Tibial nerve (tissue), 4 donors: ENCODE data around the gene SMARCA4. TPM values are rescaled to one million over a fixed set of nuclear protein-coding genes. Genes with fewer than 3 reads are reported as not detected.

Experiments
- DNase-seq, 2 donors: peaks; one replicate each; pipeline ENCODE4 v3.0.0-alpha.2; 2019; ENCODE audit warnings: low spot score in 2 of 2
- H3K27ac ChIP-seq, 4 donors: fragments of 200-600 bp; sonication (generic) in 3 of 4; one replicate each; pipeline ENCODE4 v1.5.1; 2017 to 2019; ENCODE audit warnings: mild to moderate bottlenecking in 1 of 4
- H3K27me3 ChIP-seq, 2 donors: fragments of 200-600 bp; sonication (generic) in 1 of 2; one replicate each; pipeline versions ENCODE4 v1.5.1 to v1.6.0; 2017 to 2019
- H3K36me3 ChIP-seq, 3 donors: fragments of 200-600 bp; sonication (generic); one replicate each; pipeline ENCODE4 v1.5.1; 2018 to 2019
- H3K4me1 ChIP-seq, 4 donors: fragments of 200-600 bp; sonication (generic) in 3 of 4; one replicate each; pipeline ENCODE4 v1.5.1; 2017 to 2019
- H3K4me3 ChIP-seq, 4 donors: fragments of 200-600 bp; sonication (generic) in 3 of 4; one replicate each; pipeline ENCODE4 v1.5.1; 2017 to 2019; ENCODE audit warnings: mild to moderate bottlenecking in 1 of 4, moderate library complexity in 1 of 4
- H3K9me3 ChIP-seq, 4 donors: fragments of 200-600 bp; sonication (generic) in 3 of 4; one replicate each; pipeline ENCODE4 v1.5.1; 2017 to 2019
- CTCF ChIP-seq, 5 experiments: fragments of 200-600 bp in 3 of 5; fragments of 450-650 bp in 2 of 5; sonication (generic) in 3 of 5; IDR thresholded peaks; one replicate each; pipeline ENCODE4 v1.5.1; 2016 to 2019; ENCODE audit warnings: antibody characterized with exemption in 5 of 5, mild to moderate bottlenecking in 3 of 5, moderate library complexity in 2 of 5
- EP300 ChIP-seq, 2 donors: sonication (generic); formaldehyde crosslinking; IDR thresholded peaks; one replicate each; pipeline ENCODE4 v1.6.1; 2017; ENCODE audit warnings: antibody characterized with exemption in 2 of 2, mild to moderate bottlenecking in 1 of 2
- POLR2A ChIP-seq, 2 donors: fragments of 450-650 bp; IDR thresholded peaks; one replicate each; pipeline ENCODE4 v1.6.1; 2017; ENCODE audit warnings: antibody characterized with exemption in 2 of 2, mild to moderate bottlenecking in 2 of 2, moderate library complexity in 2 of 2
- WGBS, 2 donors: methylation state at CpG; one replicate each; pipeline ENCODE4 v1.1.5; 2018; 5-methylcytosine and 5-hydroxymethylcytosine counted together
- total RNA-seq, 4 donors: library from RNA; depleted of rRNA; stranded (reverse); fragments of >200 nt; gene quantifications; one replicate each; pipeline ENCODE4 v1.1.0, GENCODE V29; 2016

SMARCA4 gene
- total RNA-seq, 4 donors from 2014 or later: 54.2 to 122 (median 73.9) TPM

- 82 to 83% methylated on average over 13 of the region's 13 CpGs for WGBS, 2 donors
- no peak overlapping the region for H3K4me3 ChIP-seq
- DNase-seq: no peak
- no peaks in the 10 kb centered on the region for H3K9me3 ChIP-seq
- H3K4me1 ChIP-seq: peaks cover 0 to 7% (median 0%) of the 10 kb centered on the region in 4 donors
- TF ChIP-seq POLR2A (IDR thresholded peaks at IDR 0.05) (no peak), EP300 (IDR thresholded peaks at IDR 0.05) (no peak), CTCF (IDR thresholded peaks at IDR 0.05) (no peak)
- H3K36me3 ChIP-seq: peaks cover 0 to 100% (median 28%) of the 10 kb centered on the region in 3 donors
- no peak overlapping the region for H3K27ac ChIP-seq
- no peaks in the 10 kb centered on the region for H3K27me3 ChIP-seq
Measured at GRCh38 chr19:11018763-11019162, 57.9 kb downstream of the SMARCA4 start.

GRCh38 chr19:11019262-11019661 lies 58.4 kb downstream of the SMARCA4 start:
- DNase-seq: no peak
- WGBS, 2 donors: 92 to 97% methylated on average over 17 of the region's 21 CpGs
- H3K4me3 ChIP-seq: no peak overlapping the region
- peaks cover 0 to 12% (median 0%) of the 10 kb centered on the region in 4 donors for H3K4me1 ChIP-seq
- no peak overlapping the region for H3K27ac ChIP-seq
- H3K9me3 ChIP-seq: no peaks in the 10 kb centered on the region
- no peaks in the 10 kb centered on the region for H3K27me3 ChIP-seq
- peaks cover 0 to 100% (median 31%) of the 10 kb centered on the region in 3 donors for H3K36me3 ChIP-seq
- TF ChIP-seq CTCF (IDR thresholded peaks at IDR 0.05) (no peak), EP300 (IDR thresholded peaks at IDR 0.05) (no peak), POLR2A (IDR thresholded peaks at IDR 0.05) (no peak)

- Histone ChIP-seq H3K27me3 (no peaks in the 10 kb centered on the region), H3K4me3 (no peak overlapping the region), H3K27ac (no peak overlapping the region), H3K36me3 (peaks cover 0 to 100% (median 31%) of the 10 kb centered on the region in 3 donors), H3K9me3 (no peaks in the 10 kb centered on the region), H3K4me1 (peaks cover 0 to 17% (median 0%) of the 10 kb centered on the region in 4 donors)
- TF ChIP-seq POLR2A (IDR thresholded peaks at IDR 0.05) (no peak), EP300 (IDR thresholded peaks at IDR 0.05) (no peak), CTCF (IDR thresholded peaks at IDR 0.05) (no peak)
- 84 to 89% methylated on average over 8 of the region's 8 CpGs for WGBS, 2 donors
- no peak for DNase-seq
Measured at GRCh38 chr19:11019824-11020223, 59.0 kb downstream of the SMARCA4 start.

- peaks cover 0 to 100% (median 31%) of the 10 kb centered on the region in 3 donors for H3K36me3 ChIP-seq
- no peak overlapping the region for H3K27ac ChIP-seq
Measured at GRCh38 chr19:11020423-11020822, 59.6 kb downstream of the SMARCA4 start.

More at GRCh38 chr19:11020423-11020822, 59.6 kb downstream of the SMARCA4 start:
- no peak for DNase-seq
- H3K9me3 ChIP-seq: no peaks in the 10 kb centered on the region
- H3K4me1 ChIP-seq: peaks cover 0 to 23% (median 0%) of the 10 kb centered on the region in 4 donors
- H3K27me3 ChIP-seq: no peaks in the 10 kb centered on the region
- TF ChIP-seq EP300 (IDR thresholded peaks at IDR 0.05): no peak
- no peak for TF ChIP-seq POLR2A (IDR thresholded peaks at IDR 0.05)
- TF ChIP-seq CTCF (IDR thresholded peaks at IDR 0.05): no peak
- whole genome bisulfite sequencing, 2 donors: 95 to 97% methylated on average over 6 of the region's 6 CpGs
- no peak overlapping the region for H3K4me3 ChIP-seq
